Breast epithelium (tissue), 3 donors: ENCODE measurements around the gene TMEM139.

Experiments used
- CTCF ChIP-seq, 3 donors: fragments of 450-650 bp; IDR thresholded peaks; one replicate each; pipeline ENCODE4 v1.5.1; 2016 to 2017; ENCODE audit warnings: antibody characterized with exemption in 3 of 3, mild to moderate bottlenecking in 3 of 3, moderate library complexity in 3 of 3
- POLR2A ChIP-seq: fragments of 450-650 bp; IDR thresholded peaks from one replicate; pipeline ENCODE4 v1.6.1; 2016; ENCODE audit warnings: antibody characterized with exemption, mild to moderate bottlenecking, moderate library complexity
- POLR2AphosphoS5 ChIP-seq, 3 donors: sonication (generic); formaldehyde crosslinking; IDR thresholded peaks; one replicate each; pipeline ENCODE4 v1.6.1; 2017; ENCODE audit warnings: antibody characterized with exemption in 3 of 3

- TF ChIP-seq CTCF (IDR thresholded peaks at IDR 0.05) = no peak
- no peak for TF ChIP-seq POLR2A
- no peak for TF ChIP-seq POLR2AphosphoS5 (IDR thresholded peaks at IDR 0.05)
These were observed 32.8 kb upstream of the TMEM139 start for GRCh38 chr7:143252006-143252405.
